ES-I3 (cell line): Measurements from ENCODE around the gene ELL.

Source experiments
- H3K36me3 ChIP-seq: 2 replicates; pipeline ENCODE4 v1.6.1; 2013; ENCODE audit warnings: mild to moderate bottlenecking, low read length, control low read depth, moderate library complexity; ENCODE audit not compliant: insufficient read depth
- H3K4me1 ChIP-seq: 2 replicates; pipeline ENCODE4 v1.6.1; 2013; ENCODE audit warnings: mild to moderate bottlenecking, control low read depth, low read length; ENCODE audit not compliant: insufficient read depth
- H3K9ac ChIP-seq: 2 replicates; pipeline ENCODE4 v1.6.1; 2013; ENCODE audit warnings: low read depth, mild to moderate bottlenecking, low read length, moderate library complexity
- H3K9me3 ChIP-seq: 2 replicates; pipeline ENCODE4 v1.6.1; 2013; ENCODE audit warnings: mild to moderate bottlenecking, low read length, moderate library complexity; ENCODE audit not compliant: control insufficient read depth, insufficient read depth

The ELL gene

DNA sequence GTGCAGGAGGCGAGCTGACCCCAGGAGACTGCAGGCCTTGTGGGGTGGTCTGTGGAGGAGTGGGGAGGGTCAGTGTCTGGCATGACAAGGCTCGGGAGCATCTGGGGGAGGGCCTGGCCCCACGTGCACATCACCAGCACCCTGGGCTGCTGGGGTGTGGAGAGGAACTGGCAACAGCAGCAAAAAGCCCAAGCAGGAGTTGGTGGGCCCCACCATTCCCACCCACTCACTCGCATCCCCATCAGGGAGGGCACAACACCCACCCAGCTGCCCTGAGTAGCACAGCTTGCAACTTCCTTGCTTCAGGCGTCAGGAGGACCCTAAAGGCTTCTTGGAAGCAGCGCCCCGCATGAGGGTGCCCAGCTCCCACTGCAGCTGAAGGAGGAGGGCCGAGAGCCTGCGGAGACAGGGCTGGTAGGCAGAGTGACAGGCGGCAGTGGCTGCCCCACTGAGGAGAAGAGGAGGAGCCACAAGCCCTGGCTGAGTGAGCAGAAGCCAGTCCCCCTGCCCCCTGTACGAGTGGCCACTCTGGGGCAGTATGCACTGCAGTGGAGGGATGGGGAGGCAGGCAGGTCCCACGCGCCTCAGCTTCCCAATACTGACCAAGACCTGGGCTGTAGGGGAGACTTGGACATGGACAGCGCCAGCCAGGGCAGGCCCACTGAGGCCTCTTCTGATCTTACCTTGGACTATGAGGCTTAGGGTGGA is 26.5 kb downstream of the ELL start:
- Histone ChIP-seq H3K36me3 (no peaks in the 10 kb centered on the region), H3K4me1 (peaks cover 15% of the 10 kb centered on the region; the same call in 1 of the 2 replicates), H3K9me3 (no peaks in the 10 kb centered on the region), H3K9ac (no peak overlapping the region)

DNA sequence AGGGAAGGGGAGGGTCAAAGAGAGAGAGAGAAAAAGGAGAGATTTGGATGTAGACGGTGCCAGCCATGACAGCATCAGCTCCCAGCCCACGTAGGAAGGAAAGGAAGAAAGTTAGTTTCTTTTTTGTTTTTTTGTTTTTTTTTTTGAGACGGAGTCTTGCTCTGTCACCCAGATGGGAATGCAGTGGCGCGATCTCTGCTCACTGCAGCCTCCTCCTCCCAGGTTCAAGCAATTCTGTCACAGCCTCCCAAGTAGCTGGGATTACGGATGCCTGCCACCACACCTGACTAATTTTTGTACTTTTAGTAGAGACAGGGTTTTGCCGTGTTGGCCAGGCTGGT is 27.6 kb downstream of the ELL start:
- Histone ChIP-seq H3K36me3 (no peaks in the 10 kb centered on the region), H3K4me1 (peaks cover 15% of the 10 kb centered on the region; the same call in 1 of the 2 replicates), H3K9me3 (no peaks in the 10 kb centered on the region), H3K9ac (no peak overlapping the region)

DNA sequence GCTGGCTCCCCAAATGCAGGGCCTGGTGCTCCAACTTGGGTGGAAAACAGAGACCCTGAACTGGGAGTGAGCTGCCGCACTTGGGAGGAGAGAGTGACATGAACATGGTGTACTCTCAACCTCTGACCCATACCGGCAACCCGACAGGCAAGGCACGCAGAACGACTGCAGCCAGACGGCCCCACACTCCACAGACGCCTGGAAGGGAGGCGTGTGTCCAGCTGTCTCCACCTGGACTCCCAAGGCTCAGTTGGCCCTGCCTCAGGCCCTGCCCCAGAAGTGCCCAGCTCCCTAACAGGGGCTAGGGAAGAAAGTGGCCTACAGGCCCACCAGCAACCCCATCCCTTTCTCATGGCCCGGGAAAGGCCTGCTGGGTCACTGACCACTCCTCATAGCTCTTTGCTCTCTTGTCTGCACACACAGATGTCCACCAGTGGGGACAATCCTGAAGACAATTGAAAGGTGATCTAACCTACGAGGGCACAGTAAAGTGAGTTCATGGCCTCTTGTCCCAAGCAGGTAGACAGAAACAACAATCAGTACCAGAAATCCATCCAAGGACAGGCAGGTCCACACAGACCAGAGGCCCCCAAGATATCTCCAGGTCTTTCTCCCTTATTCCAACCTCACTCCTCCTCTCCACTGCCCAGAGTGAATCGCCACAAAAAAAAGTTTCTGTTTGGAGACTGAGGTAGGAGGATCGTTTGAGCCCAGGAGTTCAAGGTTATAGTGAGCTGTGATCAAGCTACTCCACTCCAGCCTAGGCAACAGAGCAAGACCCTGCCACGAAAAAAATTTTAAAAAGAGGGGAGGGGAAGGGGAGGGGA is 28.2 kb downstream of the ELL start:
- Histone ChIP-seq H3K4me1 (peaks cover 20% of the 10 kb centered on the region), H3K9ac (no peak overlapping the region), H3K9me3 (no peaks in the 10 kb centered on the region), H3K36me3 (no peaks in the 10 kb centered on the region)

DNA sequence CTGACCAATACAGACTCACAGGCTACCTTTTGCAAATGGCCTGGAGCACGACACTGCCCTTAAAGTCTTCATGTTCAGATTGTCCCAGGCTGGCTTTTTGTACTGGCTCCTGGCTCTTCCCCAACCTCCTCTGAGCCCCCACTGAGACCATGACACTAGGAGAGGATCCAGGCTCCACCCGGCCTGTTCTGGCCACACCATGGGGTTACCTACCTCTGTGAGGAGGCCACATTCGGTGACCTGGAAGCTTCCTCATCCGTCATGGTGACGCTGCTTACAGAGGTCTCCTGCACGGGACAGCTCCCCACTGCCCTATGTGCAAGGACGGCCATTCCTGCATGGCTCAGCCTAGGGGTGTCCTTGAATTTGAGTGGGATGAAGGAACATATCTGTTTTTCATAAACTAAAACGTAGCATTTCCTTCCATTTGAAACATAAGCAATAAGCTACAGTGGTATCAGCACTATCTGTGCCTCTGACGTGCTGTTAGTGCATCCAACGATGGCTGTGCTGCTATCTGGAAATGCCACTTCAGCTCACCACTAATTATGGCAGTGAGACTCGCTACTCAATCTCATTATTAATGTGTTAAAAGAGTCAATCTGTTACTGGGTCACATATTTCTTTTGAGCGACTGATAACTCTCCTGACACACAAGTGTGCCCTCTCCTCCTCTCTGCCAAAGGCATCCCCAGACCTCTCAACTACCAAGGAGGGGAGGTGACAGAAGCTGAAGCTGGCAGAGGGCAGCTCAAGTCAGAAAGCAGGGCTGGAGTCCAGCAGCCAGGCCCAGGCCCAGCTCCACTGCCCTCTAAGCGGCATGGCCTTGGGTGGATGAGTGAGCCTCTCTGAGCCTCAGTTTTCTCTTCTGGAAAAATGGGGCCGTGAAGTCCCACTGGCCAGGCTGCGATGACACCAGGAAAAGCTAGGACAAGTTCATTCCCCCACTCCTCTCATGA is 29.6 kb downstream of the ELL start:
- Histone ChIP-seq H3K9ac (no peak overlapping the region), H3K9me3 (no peaks in the 10 kb centered on the region), H3K36me3 (no peaks in the 10 kb centered on the region), H3K4me1 (peaks cover 22% of the 10 kb centered on the region)

DNA sequence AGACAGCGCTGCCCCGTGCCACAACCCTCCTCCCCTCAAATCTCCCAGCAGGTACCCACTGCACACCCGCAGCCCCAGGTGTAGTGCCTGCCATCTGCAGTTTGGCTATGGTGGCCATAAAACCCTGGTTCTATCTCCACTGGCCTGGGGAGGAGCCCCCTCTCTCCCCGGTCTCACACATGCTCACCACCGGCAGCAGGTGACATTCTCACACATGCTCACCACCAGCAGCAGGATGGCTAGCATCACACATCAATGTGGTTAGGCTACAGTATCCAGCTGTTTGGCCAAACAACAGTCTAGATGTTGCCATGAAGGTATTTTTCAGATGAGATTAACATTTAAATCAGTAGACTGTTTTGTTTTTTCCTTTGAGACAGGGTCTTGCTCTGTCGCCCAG is 31.1 kb downstream of the ELL start:
- Histone ChIP-seq H3K36me3 (no peaks in the 10 kb centered on the region), H3K4me1 (peaks cover 25% of the 10 kb centered on the region), H3K9me3 (no peaks in the 10 kb centered on the region), H3K9ac (no peak overlapping the region)

DNA sequence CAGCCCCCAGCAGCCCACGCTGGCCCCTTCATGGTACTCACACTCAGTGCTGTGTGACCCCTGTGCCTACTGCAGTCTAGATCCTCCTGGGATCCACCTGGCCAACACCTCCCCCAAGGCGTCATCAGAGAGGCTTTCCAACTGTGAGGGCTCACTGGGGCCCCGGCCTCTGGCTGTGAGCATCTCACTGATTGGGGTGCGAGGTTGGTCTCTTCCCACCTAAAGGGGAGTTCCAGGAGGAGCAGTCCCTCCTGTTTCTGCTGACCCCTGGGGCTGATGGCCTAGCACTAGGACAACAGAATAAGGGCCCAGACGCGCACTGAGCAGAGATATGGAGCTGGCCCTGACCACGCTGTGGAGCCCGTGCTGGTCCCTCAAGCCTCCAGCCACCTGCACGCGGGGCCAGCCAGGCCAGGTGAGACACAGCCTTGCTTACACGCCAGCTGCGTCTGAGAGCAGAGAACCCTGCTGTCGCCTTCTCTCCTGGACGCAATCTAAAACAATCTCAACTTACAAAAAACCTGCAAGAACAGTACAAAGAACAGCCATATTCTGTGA is 32.2 kb downstream of the ELL start:
- H3K36me3 ChIP-seq: no peaks in the 10 kb centered on the region
- peaks cover 20% of the 10 kb centered on the region for H3K4me1 ChIP-seq
- H3K9ac ChIP-seq: no peak overlapping the region
- H3K9me3 ChIP-seq: no peaks in the 10 kb centered on the region

DNA sequence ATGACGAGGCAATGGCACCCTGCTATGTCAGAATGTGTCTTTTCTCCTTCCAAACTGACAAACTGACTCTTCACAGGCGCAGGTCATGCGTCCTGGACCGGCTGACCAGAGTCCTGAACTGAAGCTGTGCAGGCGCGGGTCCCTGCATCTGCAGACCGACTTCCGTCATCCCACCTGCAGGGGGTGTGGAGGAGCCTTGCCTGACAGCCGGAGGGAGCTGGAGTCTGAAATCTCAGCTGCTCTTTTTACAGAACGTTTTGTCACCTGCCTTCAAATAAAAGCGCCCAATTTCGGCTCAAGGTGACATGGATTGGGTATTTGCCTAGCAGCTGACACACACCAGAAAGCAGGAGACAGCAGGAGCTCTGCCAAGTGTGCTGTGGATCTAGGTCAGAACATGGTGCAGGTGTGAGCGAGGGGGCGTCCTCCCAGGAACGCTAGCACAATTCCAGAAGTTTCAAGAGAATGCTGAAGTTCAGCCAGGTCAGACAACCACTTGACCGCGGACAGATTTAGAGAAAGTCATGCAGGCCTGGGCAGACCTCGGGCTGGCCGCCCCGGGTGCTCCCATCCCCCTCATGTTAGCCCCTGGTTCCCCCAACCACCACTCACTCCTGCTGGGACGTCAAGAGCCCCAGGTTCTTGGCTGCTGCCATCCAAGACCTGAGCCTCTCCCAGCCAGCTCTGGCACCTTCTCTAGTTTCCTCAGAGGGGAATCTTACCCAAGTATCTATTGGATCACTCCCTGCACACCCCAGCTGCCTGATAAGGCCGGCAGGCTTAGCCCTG is 32.8 kb downstream of the ELL start:
- Histone ChIP-seq H3K9ac (no peak overlapping the region), H3K9me3 (no peaks in the 10 kb centered on the region), H3K36me3 (no peaks in the 10 kb centered on the region), H3K4me1 (peaks cover 16% of the 10 kb centered on the region)

DNA sequence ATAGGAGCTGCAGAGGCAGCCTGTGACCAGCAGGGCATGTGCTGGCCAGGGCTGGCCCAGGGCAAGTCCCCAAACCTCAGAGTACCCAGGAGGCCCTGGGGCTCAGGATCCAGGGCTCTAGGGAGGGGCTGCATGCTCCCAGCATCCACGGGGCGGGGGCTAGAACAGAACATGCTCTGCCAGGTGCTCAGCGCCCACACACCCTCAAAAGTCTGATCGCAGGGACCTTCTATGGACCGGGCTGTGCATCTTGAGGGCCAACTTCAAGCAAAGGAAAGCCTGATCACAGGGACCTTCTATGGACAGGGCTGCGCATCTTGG is 33.5 kb downstream of the ELL start:
- H3K36me3 ChIP-seq: no peaks in the 10 kb centered on the region
- no peaks in the 10 kb centered on the region for H3K9me3 ChIP-seq
- H3K4me1 ChIP-seq: peaks cover 16% of the 10 kb centered on the region
- no peak overlapping the region for H3K9ac ChIP-seq

DNA sequence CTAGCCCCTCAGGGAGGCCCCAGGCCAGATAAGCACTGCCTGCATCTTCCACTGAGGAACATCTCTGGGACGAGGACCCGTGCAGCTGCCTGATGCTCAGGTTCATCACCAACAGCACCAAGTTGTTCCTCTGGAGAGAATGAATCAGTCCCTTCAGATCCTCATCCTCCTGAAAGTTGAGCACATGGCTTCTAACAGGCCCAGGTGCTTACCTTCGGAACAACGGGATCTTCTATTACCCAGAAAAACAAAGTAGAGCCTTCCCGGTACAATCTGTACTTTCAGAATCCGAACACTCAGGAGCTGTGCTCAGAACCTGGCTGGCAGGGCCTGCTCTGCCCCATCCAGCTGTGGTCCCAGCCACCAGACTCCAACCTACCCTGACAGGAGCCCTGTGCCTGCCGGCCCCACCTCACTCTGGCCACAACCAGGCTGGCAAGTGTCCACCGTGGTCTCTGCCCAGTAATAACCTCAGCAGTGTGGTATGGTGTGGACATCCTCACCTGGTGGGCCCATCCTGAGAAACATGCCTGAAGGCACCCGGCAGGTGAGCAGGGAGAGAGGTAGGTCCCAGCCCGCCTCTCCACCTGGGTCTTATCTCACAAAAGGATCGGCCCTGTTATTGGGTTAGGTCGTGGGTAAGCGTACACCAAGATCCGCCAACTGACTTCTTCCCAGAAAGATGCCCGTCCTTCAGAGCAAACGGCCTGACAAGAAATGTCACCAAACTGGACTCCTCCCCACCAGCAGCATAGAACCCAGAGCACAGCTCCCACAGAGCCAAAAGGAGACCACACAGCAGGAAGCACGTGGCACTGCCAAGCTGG is 34.1 kb downstream of the ELL start:
- Histone ChIP-seq H3K36me3 (no peaks in the 10 kb centered on the region), H3K9ac (no peak overlapping the region), H3K9me3 (no peaks in the 10 kb centered on the region), H3K4me1 (peaks cover 16% of the 10 kb centered on the region)

DNA sequence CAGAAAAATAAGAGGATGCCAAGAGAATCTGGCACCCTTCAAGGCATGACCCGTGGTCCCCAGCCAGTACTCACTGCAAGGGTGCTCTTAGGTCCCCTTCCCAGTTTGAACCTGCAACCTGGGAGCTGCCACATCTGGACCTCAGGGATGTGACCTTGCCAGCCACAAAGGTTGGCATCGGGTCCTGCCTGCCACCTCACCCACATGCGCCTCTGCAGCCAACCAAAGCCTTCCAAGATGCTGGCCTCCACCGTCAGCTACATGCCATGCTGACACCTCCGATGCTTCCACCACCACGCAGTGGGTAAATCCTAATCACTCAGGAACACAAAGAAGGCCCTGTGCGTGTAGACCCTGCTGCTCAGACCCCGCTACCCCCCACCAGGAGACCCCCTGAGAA is 35.1 kb downstream of the ELL start:
- H3K4me1 ChIP-seq: peaks cover 16% of the 10 kb centered on the region
- H3K9ac ChIP-seq: no peak overlapping the region
- no peaks in the 10 kb centered on the region for H3K36me3 ChIP-seq
- no peaks in the 10 kb centered on the region for H3K9me3 ChIP-seq

DNA sequence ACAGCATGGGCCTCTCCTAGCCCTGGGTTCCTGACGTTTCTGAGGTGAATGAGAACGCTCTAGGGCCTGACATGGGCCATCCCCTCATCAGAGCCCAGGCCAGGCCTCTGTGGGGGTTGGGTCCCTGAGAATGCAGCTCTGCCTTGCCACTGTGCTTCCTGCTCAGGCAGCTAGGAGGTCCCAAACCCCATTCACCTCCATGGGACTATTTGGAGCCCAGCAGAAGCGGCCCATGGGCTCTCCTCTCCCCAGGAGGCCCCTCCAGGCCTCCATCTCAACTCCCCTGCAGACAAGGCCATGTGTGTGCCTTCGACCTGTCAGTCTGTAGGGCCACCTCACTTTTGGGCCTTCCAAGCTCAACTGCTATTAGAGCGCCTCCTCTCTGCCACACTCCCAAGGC is 36.9 kb downstream of the ELL start:
- peaks cover 16% of the 10 kb centered on the region for H3K4me1 ChIP-seq

DNA sequence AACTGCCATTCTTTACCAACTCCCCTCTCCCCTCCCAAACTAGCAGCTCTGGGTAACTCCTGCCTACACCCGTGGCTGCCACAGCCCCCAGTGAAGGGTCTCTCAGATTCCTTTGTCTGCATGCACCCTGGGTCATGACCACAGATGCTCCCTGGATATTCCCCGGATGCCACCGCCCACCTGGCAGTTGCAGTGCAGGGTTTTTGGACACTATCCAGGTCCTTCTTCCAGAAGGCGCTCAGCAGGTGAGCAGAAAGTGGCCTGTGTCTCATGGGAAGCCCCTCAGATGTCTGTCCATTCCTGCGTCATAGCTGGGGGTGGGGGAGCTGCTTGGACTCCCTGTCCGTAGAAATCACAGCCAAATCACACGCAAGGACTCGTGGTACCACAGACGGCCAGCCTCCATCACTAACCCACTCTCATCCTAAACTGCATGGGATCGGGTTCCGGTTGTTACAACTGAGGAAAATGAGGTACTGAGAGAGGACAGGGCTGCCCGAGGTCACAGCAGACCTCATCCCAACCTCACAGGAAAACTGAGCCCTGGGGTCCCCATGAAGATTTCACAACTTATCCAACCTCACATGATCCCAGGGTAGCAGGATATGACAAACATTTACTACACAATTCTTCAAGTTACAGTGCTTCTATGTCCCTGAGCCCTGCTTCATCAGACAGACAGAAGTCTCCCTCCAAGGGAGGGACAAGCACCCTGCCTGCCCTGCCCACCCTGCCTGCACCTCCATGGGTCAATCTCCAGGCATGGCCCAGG is 38.6 kb downstream of the ELL start:
- no peaks in the 10 kb centered on the region for H3K36me3 ChIP-seq
- no peaks in the 10 kb centered on the region for H3K9me3 ChIP-seq
- no peak overlapping the region for H3K9ac ChIP-seq
- peaks cover 9% of the 10 kb centered on the region; the same call in 1 of the 2 replicates for H3K4me1 ChIP-seq

More for the DNA sequence above, 36.9 kb downstream of the ELL start:
- Histone ChIP-seq H3K9me3 (no peaks in the 10 kb centered on the region), H3K36me3 (no peaks in the 10 kb centered on the region), H3K9ac (no peak overlapping the region)
